22Rv1 (cell line): Measurements from ENCODE around the gene ANKRD6.

Experiments used
- ZFX ChIP-seq: fragments of 450-650 bp; IDR thresholded peaks from 2 replicates; pipeline ENCODE4 v1.6.1; 2017; ENCODE audit warnings: antibody characterized with exemption, borderline replicate concordance
- TF ChIP-seq, protein P1 (sequence below): fragments of 450-650 bp; IDR thresholded peaks from 2 replicates; pipeline ENCODE4 v1.5.1; 2017; ENCODE audit warnings: mild to moderate bottlenecking

GRCh38 chr6:89503641-89504040 is 70.7 kb downstream of the ANKRD6 start:
- TF ChIP-seq ZFX, result no peak
- TF ChIP-seq, protein P1, sequence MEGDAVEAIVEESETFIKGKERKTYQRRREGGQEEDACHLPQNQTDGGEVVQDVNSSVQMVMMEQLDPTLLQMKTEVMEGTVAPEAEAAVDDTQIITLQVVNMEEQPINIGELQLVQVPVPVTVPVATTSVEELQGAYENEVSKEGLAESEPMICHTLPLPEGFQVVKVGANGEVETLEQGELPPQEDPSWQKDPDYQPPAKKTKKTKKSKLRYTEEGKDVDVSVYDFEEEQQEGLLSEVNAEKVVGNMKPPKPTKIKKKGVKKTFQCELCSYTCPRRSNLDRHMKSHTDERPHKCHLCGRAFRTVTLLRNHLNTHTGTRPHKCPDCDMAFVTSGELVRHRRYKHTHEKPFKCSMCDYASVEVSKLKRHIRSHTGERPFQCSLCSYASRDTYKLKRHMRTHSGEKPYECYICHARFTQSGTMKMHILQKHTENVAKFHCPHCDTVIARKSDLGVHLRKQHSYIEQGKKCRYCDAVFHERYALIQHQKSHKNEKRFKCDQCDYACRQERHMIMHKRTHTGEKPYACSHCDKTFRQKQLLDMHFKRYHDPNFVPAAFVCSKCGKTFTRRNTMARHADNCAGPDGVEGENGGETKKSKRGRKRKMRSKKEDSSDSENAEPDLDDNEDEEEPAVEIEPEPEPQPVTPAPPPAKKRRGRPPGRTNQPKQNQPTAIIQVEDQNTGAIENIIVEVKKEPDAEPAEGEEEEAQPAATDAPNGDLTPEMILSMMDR, result no peak
